ENCODE data around the gene IFT22. TPM values are rescaled to one million over a fixed set of nuclear protein-coding genes. Genes with fewer than 3 reads are reported as not detected.

Gene IFT22
- total and polyA plus RNA-seq, 2 donors from 2014 or later = 42.5 to 92.7 TPM

DNA sequence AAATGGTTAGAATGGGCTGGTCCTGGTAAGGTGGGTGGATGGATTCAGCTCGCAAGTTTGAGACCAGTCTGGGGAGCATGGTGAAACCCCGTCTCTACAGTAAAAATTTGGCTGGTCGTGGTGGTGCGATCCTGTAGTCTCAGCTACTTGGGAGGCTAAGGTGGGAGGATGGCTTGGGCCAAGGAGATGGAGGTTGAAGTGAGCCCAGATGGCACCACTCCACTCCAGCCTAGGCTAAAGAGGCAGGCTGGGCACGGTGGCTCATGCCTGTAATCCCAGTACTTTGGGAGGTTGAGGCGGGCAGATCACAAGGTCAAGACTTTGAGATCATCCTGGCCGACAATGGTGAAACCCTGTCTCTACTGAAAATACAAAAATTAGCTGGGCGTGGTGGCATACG is 15.3 kb downstream of the IFT22 start:
- Histone ChIP-seq H3K27me3 (ENCODE audit: control insufficient read depth, insufficient read depth, low read length) (peaks cover 3% of the 10 kb centered on the region), H3K9me3 (ENCODE audit: control insufficient read depth in 2 of 3, insufficient read depth in 1 of 3, low read length in 3 of 3) (peaks cover 0 to under 1% (median 0%) of the 10 kb centered on the region in 3 donors), H3K9ac (ENCODE audit: low read length in 3 of 3) (no peak overlapping the region), H3K36me3 (ENCODE audit: control insufficient read depth in 2 of 3, insufficient read depth in 3 of 3, low read length in 3 of 3) (no peaks in the 10 kb centered on the region), H3K4me1 (ENCODE audit: control insufficient read depth in 2 of 3, insufficient read depth in 2 of 3, low read depth in 1 of 3, low read length in 3 of 3) (no peaks in the 10 kb centered on the region), H3K27ac (ENCODE audit: low read depth in 2 of 2, low read length in 2 of 2) (no peak overlapping the region), H3K4me3 (ENCODE audit: low read length in 3 of 3) (no peak overlapping the region)
- intact Hi-C loops (cut with DNase I) = no loop called here
- DNase-seq (no peak), FAIRE-seq (no peak)
- TF ChIP-seq, protein P1, sequence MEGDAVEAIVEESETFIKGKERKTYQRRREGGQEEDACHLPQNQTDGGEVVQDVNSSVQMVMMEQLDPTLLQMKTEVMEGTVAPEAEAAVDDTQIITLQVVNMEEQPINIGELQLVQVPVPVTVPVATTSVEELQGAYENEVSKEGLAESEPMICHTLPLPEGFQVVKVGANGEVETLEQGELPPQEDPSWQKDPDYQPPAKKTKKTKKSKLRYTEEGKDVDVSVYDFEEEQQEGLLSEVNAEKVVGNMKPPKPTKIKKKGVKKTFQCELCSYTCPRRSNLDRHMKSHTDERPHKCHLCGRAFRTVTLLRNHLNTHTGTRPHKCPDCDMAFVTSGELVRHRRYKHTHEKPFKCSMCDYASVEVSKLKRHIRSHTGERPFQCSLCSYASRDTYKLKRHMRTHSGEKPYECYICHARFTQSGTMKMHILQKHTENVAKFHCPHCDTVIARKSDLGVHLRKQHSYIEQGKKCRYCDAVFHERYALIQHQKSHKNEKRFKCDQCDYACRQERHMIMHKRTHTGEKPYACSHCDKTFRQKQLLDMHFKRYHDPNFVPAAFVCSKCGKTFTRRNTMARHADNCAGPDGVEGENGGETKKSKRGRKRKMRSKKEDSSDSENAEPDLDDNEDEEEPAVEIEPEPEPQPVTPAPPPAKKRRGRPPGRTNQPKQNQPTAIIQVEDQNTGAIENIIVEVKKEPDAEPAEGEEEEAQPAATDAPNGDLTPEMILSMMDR (IDR thresholded peaks at IDR 0.05; ENCODE audit: borderline replicate concordance, extremely low read depth, insufficient read depth) = no peak

DNA sequence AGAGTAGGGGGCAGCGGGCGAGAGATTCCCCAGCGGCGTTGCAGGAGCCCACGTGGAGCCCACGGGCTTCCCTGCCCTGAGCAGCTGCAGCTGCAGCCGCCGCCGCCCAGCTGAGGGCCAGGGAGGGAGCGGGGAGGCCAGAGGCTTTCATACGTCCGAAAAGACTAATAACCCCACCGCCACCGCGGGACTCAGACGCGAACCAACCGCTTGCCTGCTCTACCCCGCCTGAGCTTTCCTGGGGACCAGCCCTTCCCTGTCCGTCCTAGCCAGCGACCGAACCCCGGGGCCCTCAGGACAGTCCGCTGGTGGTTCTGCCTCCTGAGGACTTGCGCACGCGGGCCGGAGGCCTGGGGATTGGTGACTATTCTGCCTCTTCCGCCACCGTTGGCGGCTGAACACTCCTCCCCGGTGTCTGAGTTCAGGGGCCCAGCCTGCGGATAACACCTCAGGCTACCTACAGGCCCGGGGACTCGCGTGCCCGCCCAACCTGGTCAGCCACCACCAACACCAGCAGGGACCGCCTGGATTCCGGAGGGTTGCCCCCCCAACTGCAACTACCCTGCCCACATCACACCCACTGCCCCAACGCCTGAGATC is 18.4 kb downstream of the IFT22 start:
- intact Hi-C loops (cut with DNase I) = no loop called here
- TF ChIP-seq, protein P1 (IDR thresholded peaks at IDR 0.05; ENCODE audit: borderline replicate concordance, extremely low read depth, insufficient read depth) = no peak
- no peak overlapping the region for H3K4me3 ChIP-seq (ENCODE audit: low read length in 3 of 3)

DNA sequence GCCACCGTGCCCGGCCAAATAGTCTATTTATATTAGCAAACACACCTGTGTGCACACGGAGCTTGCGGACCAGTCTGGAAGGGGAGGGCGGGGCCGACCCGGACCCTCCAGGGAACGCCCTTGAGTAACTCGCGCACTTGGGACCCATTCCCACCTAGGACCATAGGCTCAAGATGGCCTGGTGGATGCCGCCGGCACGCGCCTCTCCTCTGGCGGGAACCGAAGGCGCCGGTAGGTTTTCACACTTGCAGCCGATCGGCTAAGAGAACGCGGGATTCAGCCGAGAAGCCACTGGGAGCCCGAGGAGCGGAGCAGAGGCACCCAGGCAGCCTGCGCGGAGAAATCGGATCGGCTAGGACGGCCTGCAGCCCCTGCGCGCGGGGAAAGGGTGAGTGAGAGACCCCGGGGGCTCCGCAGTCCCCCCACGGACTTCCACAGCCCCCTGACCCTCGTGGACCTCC is 18.9 kb downstream of the IFT22 start:
- no peak overlapping the region for H3K4me3 ChIP-seq (ENCODE audit: low read length in 3 of 3)
- peaks cover 28% of the 10 kb centered on the region for H3K27me3 ChIP-seq (ENCODE audit: control insufficient read depth, insufficient read depth, low read length)
- TF ChIP-seq, protein P1 (IDR thresholded peaks at IDR 0.05; ENCODE audit: borderline replicate concordance, extremely low read depth, insufficient read depth) = no peak
- H3K27ac ChIP-seq (ENCODE audit: low read depth in 2 of 2, low read length in 2 of 2) = no peak overlapping the region
- intact Hi-C loops (cut with DNase I) = no loop called here
- FAIRE-seq = no peak
- H3K9ac ChIP-seq (ENCODE audit: low read length in 3 of 3) = no peak overlapping the region
- no peaks in the 10 kb centered on the region for H3K36me3 ChIP-seq (ENCODE audit: control insufficient read depth in 2 of 3, insufficient read depth in 3 of 3, low read length in 3 of 3)
- peaks cover 3 to 10% (median 3%) of the 10 kb centered on the region in 3 donors for H3K9me3 ChIP-seq (ENCODE audit: control insufficient read depth in 2 of 3, insufficient read depth in 1 of 3, low read length in 3 of 3)
- no peaks in the 10 kb centered on the region for H3K4me1 ChIP-seq (ENCODE audit: control insufficient read depth in 2 of 3, insufficient read depth in 2 of 3, low read depth in 1 of 3, low read length in 3 of 3)
- DNase-seq = peak in 2 of 5 donors; percentile 29 to 33

More for the DNA sequence above, 18.4 kb downstream of the IFT22 start:
- Histone ChIP-seq H3K4me1 (ENCODE audit: control insufficient read depth in 2 of 3, insufficient read depth in 2 of 3, low read depth in 1 of 3, low read length in 3 of 3) (no peaks in the 10 kb centered on the region), H3K9ac (ENCODE audit: low read length in 3 of 3) (no peak overlapping the region), H3K9me3 (ENCODE audit: control insufficient read depth in 2 of 3, insufficient read depth in 1 of 3, low read length in 3 of 3) (peaks cover 3 to 10% (median 3%) of the 10 kb centered on the region in 3 donors), H3K36me3 (ENCODE audit: control insufficient read depth in 2 of 3, insufficient read depth in 3 of 3, low read length in 3 of 3) (no peaks in the 10 kb centered on the region), H3K27ac (ENCODE audit: low read depth in 2 of 2, low read length in 2 of 2) (no peak overlapping the region), H3K27me3 (ENCODE audit: control insufficient read depth, insufficient read depth, low read length) (peaks cover 25% of the 10 kb centered on the region)
- no peak for DNase-seq
- no peak for FAIRE-seq
